HG03442 (cell line): Measurements from ENCODE around the gene SF3B3.
"Not testable (repeated sequence)": the region's sequence is repeated elsewhere in the genome, so short reads cannot be mapped to it uniquely, and the experiment has no call there.

Experiments used
- ATAC-seq: cut with Tn5 transposase; IDR thresholded peaks from one replicate; pipeline ENCODE4 v1.9.1; 2021; ENCODE audit warnings: mild to moderate bottlenecking, moderate library complexity; ENCODE audit not compliant: unreplicated experiment

The SF3B3 gene

DNA sequence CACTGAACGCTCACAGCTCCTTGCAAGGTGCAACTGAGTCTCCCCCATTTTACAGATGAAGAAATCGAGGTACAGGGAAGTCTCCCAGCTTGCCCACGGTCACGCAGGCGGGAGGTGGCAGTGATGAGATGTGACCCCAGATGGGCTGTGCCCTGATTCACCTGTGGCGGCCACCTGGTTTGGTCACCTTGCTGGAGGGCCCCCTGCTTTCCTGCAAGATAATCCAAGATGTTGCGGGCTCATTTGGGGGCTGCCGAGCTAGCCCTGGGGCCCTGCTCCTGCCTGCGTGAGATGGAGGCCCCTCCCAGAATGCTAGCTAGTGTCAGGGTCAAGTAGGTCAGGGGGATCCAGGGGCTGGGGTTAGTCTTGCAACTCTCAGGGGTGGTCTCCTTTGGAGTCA, 63.1 kb downstream of the SF3B3 start:
- no peak for ATAC-seq

DNA sequence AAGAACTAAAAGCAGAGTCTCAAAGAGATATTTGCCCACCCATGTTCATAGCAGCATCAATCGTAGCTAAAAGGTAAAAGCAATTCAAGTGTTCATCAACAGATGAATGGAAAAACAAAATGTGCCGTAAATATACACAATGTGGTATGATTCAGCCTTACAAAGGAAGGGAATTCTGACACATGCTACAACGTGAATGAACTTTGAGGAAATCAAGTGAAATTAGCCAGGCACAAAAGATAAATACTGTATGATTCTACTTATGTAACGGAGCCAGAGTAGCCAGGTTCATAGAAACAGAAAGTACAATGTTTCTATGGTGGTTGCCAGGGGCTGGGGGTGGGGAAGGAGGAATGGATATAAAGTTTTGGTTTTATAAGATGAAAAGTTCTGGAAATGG, 64.9 kb downstream of the SF3B3 start:
- no peak for ATAC-seq

DNA sequence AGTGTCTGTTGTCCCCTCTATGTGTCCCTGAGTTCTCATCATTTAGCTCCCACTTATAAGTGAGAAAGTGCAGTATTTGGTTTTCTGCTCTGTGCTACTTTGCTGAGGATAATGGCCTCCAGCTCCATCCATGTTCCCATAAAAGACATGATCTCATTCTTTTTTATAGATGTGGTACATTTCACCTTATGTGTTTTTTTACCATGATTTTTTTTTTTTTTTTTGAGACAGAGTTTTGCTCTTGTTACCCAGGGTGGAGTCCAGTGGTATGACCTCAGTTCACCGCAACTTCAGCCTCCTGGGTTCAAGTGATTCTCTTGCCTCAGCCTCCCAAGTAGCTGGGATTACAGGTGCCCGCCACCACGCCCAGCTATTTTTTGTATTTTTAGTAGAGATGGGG, 65.8 kb downstream of the SF3B3 start:
- ATAC-seq: not testable (repeated sequence)

DNA sequence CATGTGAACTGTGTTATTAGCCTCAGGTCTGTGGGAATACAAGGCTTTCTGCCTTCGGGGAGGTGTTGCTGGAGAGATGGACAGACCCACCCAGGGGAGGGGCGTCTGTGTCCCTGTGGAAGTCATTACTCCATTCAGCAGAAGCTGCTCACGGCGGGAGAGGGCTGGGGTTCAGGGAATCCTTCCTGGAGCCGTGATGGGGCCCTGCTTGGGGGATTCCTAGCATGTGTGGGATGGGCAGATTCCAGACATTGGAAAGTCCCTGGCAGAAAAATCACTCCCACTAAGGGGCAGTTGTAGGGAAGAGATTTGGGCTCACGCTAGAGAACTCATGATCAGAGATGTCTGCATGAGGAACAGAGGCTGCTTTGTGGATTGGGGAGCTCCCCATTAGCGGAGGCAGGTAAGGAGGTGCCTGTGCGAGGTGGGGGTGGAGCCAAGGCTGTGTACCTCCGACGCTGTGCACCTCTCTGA, 66.4 kb downstream of the SF3B3 start:
- ATAC-seq: no peak

DNA sequence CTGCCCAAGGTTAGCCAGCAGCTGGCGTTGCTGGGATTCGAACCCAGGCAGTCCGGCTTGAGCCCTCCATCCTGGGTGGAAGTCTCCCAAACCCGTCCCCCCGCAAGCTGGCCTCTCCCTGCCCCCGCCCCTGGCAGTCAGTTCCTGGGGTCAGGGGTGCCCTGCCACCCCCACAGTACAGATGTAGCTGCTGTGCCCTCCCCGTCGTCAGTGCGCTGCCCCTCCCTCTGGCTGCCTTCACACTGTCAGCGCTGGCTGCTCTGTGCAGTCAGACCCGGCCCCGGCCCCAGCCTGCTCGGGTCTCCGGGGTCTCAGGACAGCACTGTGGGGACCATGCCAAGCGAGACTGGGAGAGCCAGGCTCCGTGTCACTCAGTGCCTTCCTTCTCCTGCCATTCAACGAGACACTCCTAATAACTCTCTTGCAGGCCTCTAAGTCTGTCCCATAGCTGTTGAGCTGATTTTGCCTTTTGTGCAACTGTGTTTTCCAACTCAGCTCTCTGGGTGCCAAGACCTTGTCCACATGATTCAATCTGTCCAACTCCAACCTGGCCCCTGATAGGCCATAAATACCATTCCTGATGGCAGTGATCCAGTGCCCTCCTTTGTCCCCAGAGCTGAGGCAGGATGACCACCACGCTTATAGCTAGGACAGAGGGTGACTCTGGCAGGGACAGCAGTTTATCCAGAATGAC, 67.3 kb downstream of the SF3B3 start:
- no peak for ATAC-seq

DNA sequence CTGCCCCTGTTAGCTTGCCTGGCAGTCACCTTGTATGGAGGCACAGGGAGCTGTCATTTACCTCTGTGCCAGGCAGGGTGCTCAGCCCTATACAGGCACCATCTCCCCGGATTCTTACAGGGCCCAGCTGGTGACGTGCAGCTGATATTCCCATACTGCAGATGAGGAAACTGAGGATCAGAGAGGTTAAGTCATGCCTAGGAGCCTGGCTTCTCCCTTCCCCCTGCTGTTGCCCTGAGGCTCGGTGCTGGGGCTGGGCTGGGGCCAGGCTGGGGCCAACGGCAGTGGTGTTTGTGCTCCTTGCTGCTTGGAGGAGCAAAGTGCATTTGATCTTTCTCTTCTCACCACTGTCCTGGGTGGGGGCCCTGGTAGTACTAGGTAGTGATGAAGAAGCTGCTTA, 68.0 kb downstream of the SF3B3 start:
- no peak for ATAC-seq

DNA sequence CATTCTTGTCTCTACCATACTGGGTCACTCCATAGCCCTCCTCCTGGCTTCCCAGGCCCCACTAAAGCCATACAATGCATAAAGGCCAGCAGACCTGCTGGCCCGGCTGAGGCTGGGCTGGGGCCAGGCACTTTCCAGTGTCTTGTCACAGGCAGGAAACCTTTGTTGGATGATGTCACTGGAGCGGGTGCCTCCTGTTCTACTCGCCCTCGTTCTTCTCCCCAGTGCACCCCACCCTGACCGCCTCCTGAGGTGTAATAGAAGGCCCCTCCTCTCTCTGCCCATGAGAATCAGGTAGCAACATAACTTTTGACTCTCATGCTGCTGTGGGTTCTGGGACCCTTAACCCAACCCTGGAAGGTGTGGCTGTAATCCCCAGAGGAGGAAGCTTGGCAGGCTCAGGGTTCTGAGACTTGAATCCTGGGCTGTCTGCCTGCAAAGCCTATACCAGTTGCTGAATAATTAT, 68.5 kb downstream of the SF3B3 start:
- no peak for ATAC-seq

DNA sequence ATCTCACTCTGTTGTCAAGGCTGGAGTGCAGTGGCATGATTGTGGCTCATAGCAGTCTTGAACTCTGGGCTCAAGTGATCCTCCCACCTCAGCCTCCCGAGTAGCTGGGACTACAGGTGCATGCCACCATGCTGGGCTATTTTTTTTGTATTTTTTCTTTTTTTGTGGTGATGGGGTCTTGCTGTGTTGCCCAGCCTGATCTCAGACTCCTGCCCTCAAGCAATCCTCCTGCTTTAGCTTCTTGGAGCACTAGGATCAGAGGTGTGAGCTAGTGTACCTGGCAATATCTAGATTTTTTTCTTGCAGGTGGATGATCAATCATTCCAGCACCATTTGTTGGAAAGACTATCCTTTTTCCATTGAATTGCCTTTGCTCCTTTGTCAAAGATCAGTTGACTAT, 69.9 kb downstream of the SF3B3 start:
- no peak for ATAC-seq

DNA sequence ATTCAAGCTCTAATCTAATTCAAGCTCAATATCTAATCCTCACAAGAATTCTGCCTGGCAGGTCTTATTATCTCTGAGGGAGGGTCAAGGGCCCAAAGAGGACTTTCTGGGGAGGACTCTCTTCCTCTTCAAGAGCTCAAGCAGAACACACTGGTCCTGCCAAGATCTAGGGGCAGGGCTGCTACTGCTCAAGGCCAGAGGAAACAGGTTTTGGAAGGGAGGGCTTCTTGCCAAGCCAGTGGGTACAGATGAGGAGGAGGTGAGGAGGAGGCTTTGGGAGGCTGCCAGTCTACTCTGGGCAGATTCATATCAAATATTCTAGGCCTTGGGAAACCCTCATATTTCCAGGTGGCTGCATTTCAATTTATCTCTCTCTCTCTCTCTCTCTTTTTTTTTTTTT, 71.0 kb downstream of the SF3B3 start:
- no peak for ATAC-seq

DNA sequence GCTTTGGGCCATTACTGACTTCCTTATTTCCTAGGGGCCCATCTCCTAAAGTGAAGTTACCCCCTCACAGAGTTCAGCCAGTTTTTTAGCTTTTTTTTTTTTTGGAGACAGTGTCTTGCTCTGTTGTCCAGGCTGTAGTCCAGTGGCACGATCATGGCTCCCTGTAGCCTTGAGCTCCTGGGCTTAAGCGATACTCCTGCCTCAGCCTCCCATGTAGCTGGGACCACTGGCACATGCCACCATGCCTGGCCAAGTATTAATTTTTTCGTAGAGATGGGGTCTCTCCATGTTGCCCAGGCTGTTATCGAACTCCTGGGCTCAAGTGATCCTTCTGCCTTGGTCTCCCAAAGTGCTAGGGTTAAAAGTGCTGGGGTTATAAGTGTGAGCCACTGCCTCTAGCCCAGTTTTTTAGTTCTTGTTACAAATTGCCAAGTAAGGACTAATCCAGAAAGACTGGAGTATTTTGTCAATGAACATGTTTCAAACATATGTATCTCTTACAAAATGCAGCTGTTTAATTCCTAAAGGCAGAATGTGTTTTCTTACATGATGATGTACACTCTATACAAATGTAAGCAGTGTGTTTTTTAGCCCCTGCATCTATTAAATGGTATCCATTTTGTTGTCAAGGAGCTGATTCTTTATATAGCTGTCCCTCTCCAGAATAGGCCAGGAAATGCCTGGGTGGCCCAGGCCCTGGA, 73.7 kb downstream of the SF3B3 start:
- no peak for ATAC-seq

DNA sequence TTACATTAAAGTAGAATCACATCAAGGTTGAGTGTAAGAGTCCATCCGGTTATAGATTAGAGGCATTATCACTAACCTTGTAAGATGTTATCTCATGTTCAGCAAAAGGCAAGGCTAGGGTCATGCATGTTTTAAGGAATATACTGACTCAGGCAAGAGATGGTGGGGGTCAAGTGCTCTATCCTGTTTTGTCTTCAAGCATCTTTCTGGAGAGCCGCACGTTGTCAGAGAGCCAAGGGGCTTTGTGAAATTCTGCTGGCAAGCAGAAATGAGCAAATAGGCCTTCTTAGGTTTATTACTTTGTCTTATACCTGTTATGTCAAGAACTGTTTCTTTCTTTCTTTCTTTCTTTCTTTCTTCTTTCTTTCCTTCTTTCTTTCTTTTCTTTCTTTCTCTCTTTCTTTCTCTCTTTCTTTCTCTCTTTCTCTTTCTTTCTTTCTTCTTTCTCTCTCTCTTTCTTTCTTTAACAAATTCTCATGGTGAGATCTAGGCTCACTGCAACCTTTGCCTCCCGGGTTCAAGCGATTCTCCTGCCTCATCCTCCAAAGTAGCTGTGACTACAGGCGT, 75.4 kb downstream of the SF3B3 start:
- ATAC-seq: no peak

DNA sequence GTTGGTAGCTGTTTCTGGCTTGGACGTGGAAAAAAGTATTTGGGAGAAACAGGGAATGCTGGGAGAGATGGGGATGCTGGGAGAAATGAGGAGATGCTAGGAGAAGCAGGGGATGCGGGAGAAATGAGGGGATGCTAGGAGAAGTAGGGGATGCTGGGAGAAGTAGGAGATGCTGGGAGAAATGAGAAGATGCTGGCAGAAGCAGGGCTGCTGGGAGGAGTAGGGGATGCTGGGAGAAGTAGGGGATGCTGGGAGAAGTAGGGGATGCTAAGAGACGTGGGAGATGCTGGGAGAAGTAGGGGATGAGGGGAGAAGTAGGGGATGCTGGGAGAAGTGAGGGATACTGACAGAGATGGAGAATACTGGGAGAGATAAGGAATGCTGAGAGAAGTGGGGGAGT, 77.1 kb downstream of the SF3B3 start:
- no peak for ATAC-seq

DNA sequence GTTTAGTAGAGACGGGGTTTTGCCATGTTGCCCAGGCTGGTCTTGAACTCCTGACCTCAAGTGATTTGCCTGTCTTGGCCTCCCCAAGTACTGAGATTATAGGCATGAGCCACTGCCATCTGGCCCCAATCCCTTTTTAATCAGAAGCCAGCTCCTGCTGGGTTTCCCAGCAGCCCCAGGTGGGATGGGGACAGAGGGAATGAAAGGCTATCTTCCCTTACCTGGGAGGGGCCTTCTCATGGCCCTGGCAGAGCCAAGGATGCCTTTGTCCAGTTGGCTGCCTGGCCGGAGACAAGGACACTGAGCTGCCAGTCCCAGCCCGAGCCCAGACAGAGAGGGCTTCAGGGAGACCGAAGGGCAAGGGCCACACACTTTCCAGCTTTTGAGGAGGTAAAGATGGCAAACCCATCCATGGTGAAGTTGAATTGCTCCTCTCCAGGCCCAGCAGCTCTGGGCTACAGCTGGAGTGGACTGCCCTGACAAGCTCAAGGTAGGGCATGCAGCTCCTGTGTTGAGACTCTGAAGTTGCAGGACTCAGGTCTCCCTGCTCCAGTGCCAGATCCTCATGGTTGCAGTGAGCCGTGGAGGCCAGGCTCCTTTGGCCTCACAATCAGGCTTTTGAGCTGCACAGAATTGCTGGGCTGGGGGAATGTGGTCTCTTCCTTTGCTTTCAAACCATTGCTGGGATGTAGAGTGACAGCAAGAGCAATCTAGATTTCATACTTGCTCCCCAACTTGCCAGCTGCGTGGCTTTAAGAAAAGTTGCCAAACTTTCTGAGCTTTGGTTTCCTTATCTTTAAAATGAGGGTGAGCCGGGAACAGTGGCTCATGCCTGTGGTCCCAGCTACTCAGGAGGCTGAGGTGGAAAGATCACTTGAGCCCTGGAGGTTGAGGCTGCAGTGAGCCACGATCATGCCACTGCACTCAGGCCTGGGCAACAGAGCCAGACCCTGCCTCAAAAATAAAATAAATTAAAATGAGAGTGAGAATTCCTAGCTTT, 78.3 kb downstream of the SF3B3 start:
- no peak for ATAC-seq

DNA sequence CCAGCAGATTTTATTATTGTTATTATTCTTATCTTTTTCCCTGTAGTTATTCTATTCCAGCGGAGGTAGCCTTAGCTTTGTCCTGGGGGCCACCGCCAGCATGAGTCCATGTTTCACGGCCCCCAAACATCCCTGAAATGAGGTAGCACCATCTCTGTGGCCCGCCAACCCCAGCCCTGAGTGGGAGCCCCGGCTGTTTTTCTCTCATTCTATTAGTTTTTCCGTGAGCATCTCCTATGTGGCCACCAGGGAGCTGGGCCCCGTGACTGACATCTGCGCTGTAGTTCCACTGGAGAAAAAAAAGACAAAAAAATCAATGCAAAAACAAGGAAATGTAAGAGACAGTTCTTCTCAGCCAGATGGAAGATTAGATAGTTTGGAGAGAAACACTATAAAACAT, 79.2 kb downstream of the SF3B3 start:
- ATAC-seq: no peak

DNA sequence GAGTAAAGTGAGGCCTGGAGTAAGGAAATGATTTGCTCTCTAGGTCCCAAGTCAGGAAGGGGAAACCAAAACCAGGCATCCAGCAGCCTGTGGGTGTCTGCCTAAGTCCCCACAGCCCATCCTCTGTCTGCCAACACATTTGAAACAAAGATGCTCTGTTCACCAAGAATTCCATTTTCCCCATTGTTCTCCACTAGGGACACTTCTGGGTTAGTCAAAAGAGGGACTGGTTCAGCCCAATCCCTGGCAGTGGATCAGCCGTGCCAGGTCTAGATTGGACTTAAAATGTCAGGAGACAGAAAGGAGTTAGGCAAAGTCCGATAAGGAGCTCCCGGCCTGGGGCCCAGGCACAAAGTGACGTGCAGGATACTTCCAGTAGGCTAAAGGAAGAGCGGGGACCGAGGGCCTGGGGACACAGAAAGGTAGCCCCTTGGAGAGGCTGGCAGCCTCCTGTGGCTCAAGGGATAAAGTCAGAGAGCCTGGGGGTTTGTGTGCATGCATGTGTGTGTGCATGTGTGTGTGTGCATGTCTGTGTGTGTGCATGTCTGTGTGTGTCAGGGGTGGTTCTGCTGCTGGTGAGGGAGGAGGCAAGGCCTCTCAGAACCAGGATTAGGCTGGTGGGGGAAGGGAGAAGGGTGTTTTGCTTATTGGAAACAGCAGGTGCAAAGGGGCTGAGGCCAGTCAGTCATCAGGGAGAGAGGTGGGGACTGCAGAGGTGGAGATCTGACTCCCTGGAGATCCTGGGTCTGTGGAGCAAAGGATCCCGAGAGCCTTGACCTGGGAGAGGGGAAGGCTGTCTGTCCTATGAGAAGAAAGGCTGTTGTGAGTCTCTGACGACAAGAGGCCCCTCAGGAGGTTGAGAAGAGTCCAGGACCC, 81.0 kb downstream of the SF3B3 start:
- ATAC-seq: no peak

DNA sequence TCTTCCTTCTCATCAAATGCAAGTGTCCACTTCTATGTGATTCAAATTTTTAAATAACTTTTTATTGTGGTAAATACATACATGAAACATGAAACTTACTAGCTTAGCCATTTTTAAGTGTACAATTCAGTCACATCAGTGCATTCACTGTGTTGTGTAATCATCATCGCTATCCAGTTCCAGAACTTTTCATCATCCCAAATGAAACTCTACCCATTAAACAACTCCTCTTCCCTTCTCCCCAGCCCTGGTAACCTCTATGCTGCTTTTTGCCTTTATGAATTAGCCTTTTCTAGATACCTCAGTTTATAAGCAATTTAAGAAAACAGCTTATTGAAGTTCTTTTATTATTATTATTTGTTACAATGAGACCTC, 81.7 kb downstream of the SF3B3 start:
- no peak for ATAC-seq

DNA sequence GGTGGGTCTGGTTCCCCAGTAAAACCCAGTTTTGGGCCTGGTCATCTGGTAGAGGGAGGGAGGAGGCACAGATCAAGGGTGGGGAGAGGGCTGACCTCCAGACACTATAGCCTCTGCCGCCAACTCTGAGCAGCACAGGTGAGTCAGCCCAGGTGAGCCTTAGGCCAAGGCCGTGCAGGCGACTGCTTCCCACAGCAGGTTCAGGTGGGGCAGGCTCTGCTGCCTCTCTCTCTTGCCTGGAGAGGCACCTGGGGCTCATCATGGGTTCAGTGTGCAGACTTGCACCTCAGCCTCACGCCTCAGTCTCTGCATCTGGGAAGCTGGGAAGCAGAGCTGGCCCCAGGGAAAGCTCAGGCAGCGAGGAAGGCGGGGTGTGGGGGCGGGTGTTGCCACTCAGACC, 84.9 kb downstream of the SF3B3 start:
- ATAC-seq: no peak

DNA sequence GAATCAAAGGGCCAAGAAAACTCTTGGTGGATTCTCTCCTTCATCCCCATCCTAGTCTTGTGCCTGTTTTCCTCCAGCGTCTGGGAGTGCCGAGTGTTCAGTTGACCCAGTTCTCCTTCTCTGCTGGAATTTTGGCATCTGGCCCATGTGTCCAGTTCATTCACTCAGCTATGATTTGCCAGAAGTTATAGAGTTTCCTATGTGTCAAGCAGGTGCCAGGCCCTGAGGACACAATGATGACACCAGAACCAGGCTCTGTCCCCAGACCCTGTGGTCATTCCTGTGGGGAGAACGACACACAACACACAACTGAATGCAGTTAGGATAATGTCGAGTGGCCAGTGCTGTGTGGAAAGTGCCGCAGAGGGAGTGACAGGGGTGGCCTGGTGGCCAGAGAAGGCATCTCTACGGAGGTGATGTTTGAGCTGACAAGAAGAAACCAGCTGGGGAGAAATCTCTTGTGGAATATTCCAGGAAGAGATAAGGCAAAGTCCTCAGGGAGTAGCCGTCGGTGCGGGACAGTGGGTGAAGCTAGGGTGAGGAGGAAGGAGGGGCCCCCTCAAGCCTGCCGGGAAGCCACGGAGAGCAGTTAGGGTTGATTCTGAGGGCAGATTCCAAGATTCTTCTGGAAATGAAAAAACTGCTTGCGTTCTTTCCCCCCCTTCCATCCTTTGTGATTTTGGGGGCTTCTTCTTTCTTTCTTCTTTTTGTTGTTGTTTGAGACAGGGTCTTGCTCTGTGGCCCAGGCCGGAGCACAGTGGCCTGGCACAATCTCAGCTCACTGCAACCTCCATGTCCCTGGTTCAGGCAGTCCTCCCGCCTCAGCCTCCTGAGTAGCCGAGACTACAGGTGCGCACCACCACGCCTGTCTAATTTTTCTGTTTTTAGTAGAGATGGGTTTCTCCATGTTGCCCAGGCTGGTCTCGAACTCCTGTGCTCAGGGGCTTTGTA, 86.9 kb downstream of the SF3B3 start:
- no peak for ATAC-seq

DNA sequence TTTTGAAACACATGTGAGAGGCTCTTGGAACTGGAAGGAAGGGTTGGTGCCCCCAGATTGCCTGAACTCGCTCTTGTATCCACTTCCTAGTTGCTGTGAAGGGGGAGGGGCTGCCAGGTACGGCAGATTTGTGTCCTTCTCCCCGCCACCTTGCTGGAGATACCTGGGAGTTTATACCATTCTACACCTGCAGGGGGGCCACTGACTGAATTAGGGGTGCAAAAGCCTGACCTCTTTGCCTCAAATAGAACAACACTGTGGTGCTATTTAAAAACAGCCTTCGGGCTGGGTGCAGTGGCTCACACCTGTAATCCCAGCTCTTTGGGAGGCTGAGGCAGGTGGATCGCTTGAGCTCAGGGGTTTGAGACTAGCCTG, 87.6 kb downstream of the SF3B3 start:
- no peak for ATAC-seq
